ENCODE data around the gene HEBP2.

Gene HEBP2

GRCh38 chr6:138374230-138374629, 29.8 kb upstream of the HEBP2 start:
- DNase-seq (ENCODE audit: low read depth): no peak
- no peak overlapping the region for H3K4me3 ChIP-seq (ENCODE audit: low read length)
- no peak for TF ChIP-seq CTCF (conservative IDR thresholded peaks at IDR 0.05; ENCODE audit: low read length)

GRCh38 chr6:138374815-138375214, 29.2 kb upstream of the HEBP2 start:
- no peak for DNase-seq (ENCODE audit: low read depth)
- H3K4me3 ChIP-seq (ENCODE audit: low read length): no peak overlapping the region
- no peak for TF ChIP-seq CTCF (conservative IDR thresholded peaks at IDR 0.05; ENCODE audit: low read length)

- TF ChIP-seq CTCF (conservative IDR thresholded peaks at IDR 0.05; ENCODE audit: low read length): no peak
- no peak overlapping the region for H3K4me3 ChIP-seq (ENCODE audit: low read length)
- DNase-seq (ENCODE audit: low read depth): no peak
Observed at GRCh38 chr6:138377042-138377441, 27.0 kb upstream of the HEBP2 start.

GRCh38 chr6:138377844-138378243, 26.2 kb upstream of the HEBP2 start, which contains the start of gene SMIM28:
TSS of gene SMIM28 (plus strand) at chr6:138377905. CDS start at chr6:138378073, 168 bp downstream.
- no peak for TF ChIP-seq CTCF (conservative IDR thresholded peaks at IDR 0.05; ENCODE audit: low read length)
- no peak for DNase-seq (ENCODE audit: low read depth)
- no peak within 1 kb of the TSS for H3K4me3 ChIP-seq (ENCODE audit: low read length)

GRCh38 chr6:138378463-138378862, 25.6 kb upstream of the HEBP2 start:
- no peak for DNase-seq (ENCODE audit: low read depth)
- H3K4me3 ChIP-seq (ENCODE audit: low read length): no peak overlapping the region
- no peak for TF ChIP-seq CTCF (conservative IDR thresholded peaks at IDR 0.05; ENCODE audit: low read length)

GRCh38 chr6:138382498-138383265, 21.3 kb upstream of the HEBP2 start:
- H3K4me3 ChIP-seq (ENCODE audit: low read length): no peak overlapping the region
- TF ChIP-seq CTCF (conservative IDR thresholded peaks at IDR 0.05; ENCODE audit: low read length): no peak
- no peak for DNase-seq (ENCODE audit: low read depth)

- no peak overlapping the region for H3K4me3 ChIP-seq (ENCODE audit: low read length)
- no peak for DNase-seq (ENCODE audit: low read depth)
- TF ChIP-seq CTCF (conservative IDR thresholded peaks at IDR 0.05; ENCODE audit: low read length): no peak
Observed at GRCh38 chr6:138383776-138384175, 20.2 kb upstream of the HEBP2 start.

Measured in AG10803 (cell line).